Mesendoderm (in vitro differentiated cells): ENCODE results near the gene DUT.

ENCODE experiments used
- DNase-seq: peaks from one replicate; pipeline ENCODE4 v3.0.0; 2013
- H2AK5ac ChIP-seq: 2 replicates; pipeline ENCODE4 v1.6.1; 2013; ENCODE audit warnings: low read length, inconsistent platforms
- H2BK120ac ChIP-seq: 2 replicates; pipeline ENCODE4 v1.6.1; 2013; ENCODE audit warnings: low read depth, mild to moderate bottlenecking, low read length, moderate library complexity, mixed read lengths
- H2BK15ac ChIP-seq: replicated peaks from 2 replicates; pipeline ENCODE4 v1.6.1; 2013; ENCODE audit warnings: low read depth, mild to moderate bottlenecking, moderate library complexity
- H2BK5ac ChIP-seq: 2 replicates; pipeline ENCODE4 v1.6.1; 2013; ENCODE audit warnings: low read length, inconsistent platforms
- H3K18ac ChIP-seq: 2 replicates; pipeline ENCODE4 v1.6.1; 2013; ENCODE audit warnings: mild to moderate bottlenecking, low read length, mixed read lengths
- H3K23ac ChIP-seq: one replicate; pipeline ENCODE4 v1.6.1; 2013; ENCODE audit warnings: low read length
- H3K27ac ChIP-seq: 2 replicates; pipeline ENCODE4 v1.5.1; 2013; ENCODE audit warnings: low read depth, mild to moderate bottlenecking, inconsistent platforms, low read length, moderate library complexity
- H3K27me3 ChIP-seq: 2 replicates; pipeline ENCODE4 v1.6.1; 2013; ENCODE audit warnings: low read length, control low read depth, mild to moderate bottlenecking, inconsistent platforms; ENCODE audit not compliant: insufficient read depth, poor library complexity
- H3K36me3 ChIP-seq: 2 replicates; pipeline ENCODE4 v1.6.1; 2013; ENCODE audit warnings: low read length, inconsistent platforms; ENCODE audit not compliant: control insufficient read depth, insufficient read depth
- H3K4ac ChIP-seq: one replicate; pipeline ENCODE4 v1.6.1; 2013; ENCODE audit warnings: low read depth, mild to moderate bottlenecking, low read length, moderate library complexity
- H3K4me1 ChIP-seq: 2 replicates; pipeline ENCODE4 v1.6.1; 2013; ENCODE audit warnings: low read depth, low read length, inconsistent platforms; ENCODE audit not compliant: control insufficient read depth
- H3K4me2 ChIP-seq: 2 replicates; pipeline ENCODE4 v1.6.1; 2013; ENCODE audit warnings: low read length
- H3K4me3 ChIP-seq: 2 replicates; pipeline ENCODE4 v1.5.1; 2013; ENCODE audit warnings: mild to moderate bottlenecking, low read length
- H3K56ac ChIP-seq: one replicate; pipeline ENCODE4 v1.6.1; 2013; ENCODE audit warnings: low read length
- H3K79me1 ChIP-seq: 2 replicates; pipeline ENCODE4 v1.6.1; 2013; ENCODE audit warnings: low read length, inconsistent platforms
- H3K79me2 ChIP-seq: 2 replicates; pipeline ENCODE4 v1.6.1; 2013; ENCODE audit warnings: mild to moderate bottlenecking, low read length; ENCODE audit not compliant: control insufficient read depth, insufficient read depth
- H3K9ac ChIP-seq: 2 replicates; pipeline ENCODE4 v1.6.1; 2013; ENCODE audit warnings: low read length, inconsistent platforms
- H4K5ac ChIP-seq: one replicate; pipeline ENCODE4 v1.6.1; 2013; ENCODE audit warnings: low read length
- H4K8ac ChIP-seq: one replicate; pipeline ENCODE4 v1.6.1; 2013; ENCODE audit warnings: low read depth, mild to moderate bottlenecking, control low read depth, low read length, moderate library complexity
- WGBS: extraction: QIAGEN DNeasy Blood & Tissue Kit; methylation state at CpG from one replicate; pipeline ENCODE4 v1.1.7; 2013; ENCODE audit warnings: low lambda C conversion rate, missing lambda C conversion rate; ENCODE audit not compliant: insufficient coverage; ENCODE audit errors: extremely low coverage; 5-methylcytosine and 5-hydroxymethylcytosine counted together

The DUT gene

DNA sequence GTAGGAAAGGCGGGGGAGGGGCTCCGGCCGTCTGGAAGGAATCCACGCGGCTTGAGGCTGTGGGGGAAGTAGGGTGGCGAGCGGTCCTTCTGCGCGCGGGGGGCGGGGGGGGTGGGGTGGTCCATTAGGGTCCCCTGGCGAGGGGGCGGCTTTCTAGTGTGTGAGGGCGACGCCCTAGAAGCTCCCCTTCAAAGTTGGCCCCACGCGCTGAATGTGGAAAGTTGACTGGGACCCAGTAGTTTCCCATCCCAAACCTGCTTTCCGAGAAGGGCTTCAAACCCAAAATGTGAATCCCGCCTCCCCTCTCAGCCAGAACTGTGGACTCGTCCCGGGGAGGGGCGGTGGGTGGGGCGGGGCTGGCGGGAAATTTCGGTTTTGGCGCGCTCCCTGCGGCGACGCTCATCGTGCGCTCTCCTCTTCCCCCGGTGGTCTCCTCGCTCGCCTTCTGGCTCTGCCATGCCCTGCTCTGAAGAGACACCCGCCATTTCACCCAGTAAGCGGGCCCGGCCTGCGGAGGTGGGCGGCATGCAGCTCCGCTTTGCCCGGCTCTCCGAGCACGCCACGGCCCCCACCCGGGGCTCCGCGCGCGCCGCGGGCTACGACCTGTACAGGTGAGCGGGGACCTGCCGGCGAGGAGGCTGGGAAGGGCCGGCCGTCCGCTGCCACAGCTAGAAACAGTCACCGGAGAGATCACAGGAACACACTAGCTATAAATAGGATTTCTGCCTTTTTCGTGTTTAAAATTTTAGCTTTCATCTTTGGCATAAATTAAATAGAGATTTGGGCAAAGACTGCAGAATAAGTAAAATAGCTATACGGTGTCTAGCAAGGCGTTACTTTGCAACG, 790 bp downstream of the DUT start:
- WGBS: no CpG with 5 or more reads among the region's 64 CpGs
- peak overlapping the region; percentile 87 for H3K4me3 ChIP-seq
- H3K4ac ChIP-seq: peak overlapping the region; percentile 96
- H2BK5ac ChIP-seq: no peak overlapping the region
- peak overlapping the region; percentile 49 for H3K4me2 ChIP-seq
- no peaks in the 10 kb centered on the region for H3K27me3 ChIP-seq
- peaks cover 19% of the 10 kb centered on the region for H3K79me2 ChIP-seq
- peaks cover 3% of the 10 kb centered on the region for H3K36me3 ChIP-seq
- no peak overlapping the region for H2BK15ac ChIP-seq
- peak overlapping the region; percentile 96 for H3K9ac ChIP-seq
- peak overlapping the region; percentile 56 for H2BK120ac ChIP-seq
- H3K79me1 ChIP-seq: peaks cover 7% of the 10 kb centered on the region
- H3K18ac ChIP-seq: peak overlapping the region; percentile 95
- DNase-seq: peak; percentile 91
- no peak overlapping the region for H4K5ac ChIP-seq
- H2AK5ac ChIP-seq: no peak overlapping the region
- peak overlapping the region; percentile 97 for H3K27ac ChIP-seq
- H3K23ac ChIP-seq: no peak overlapping the region
- H3K56ac ChIP-seq: peak overlapping the region; percentile 99
- no peak overlapping the region for H4K8ac ChIP-seq
- no peaks in the 10 kb centered on the region for H3K4me1 ChIP-seq

- Histone ChIP-seq H4K5ac (no peak overlapping the region), H4K8ac (no peak overlapping the region), H3K9ac (peak overlapping the region; percentile 83), H3K18ac (peak overlapping the region; percentile 11), H2BK15ac (no peak overlapping the region), H3K79me1 (peaks cover 7% of the 10 kb centered on the region), H3K4me3 (peak overlapping the region; percentile 73), H3K27me3 (no peaks in the 10 kb centered on the region), H3K27ac (no peak overlapping the region), H2AK5ac (no peak overlapping the region), H3K4me2 (peak overlapping the region; percentile 4), H2BK5ac (no peak overlapping the region), H3K79me2 (peaks cover 19% of the 10 kb centered on the region), H3K4ac (no peak overlapping the region), H2BK120ac (no peak overlapping the region), H3K56ac (peak overlapping the region; percentile 90), H3K4me1 (no peaks in the 10 kb centered on the region), H3K36me3 (peaks cover 3% of the 10 kb centered on the region), H3K23ac (no peak overlapping the region)
- WGBS: no CpG with 5 or more reads among the region's 9 CpGs
- peak; percentile 19 for DNase-seq
Measured at GRCh38 chr15:48332642-48333034, 1.4 kb downstream of the DUT start.

GRCh38 chr15:48333540-48333939, 2.3 kb downstream of the DUT start:
- Histone ChIP-seq H2AK5ac (no peak overlapping the region), H3K18ac (no peak overlapping the region), H3K4ac (no peak overlapping the region), H4K8ac (no peak overlapping the region), H3K56ac (peak overlapping the region; percentile 49), H3K79me1 (peaks cover 7% of the 10 kb centered on the region), H3K9ac (peak overlapping the region; percentile 47), H3K4me3 (peak overlapping the region; percentile 4), H3K27me3 (no peaks in the 10 kb centered on the region), H3K79me2 (peaks cover 19% of the 10 kb centered on the region), H2BK15ac (no peak overlapping the region), H3K4me2 (peak overlapping the region; percentile 15), H3K36me3 (peaks cover 3% of the 10 kb centered on the region), H3K4me1 (no peaks in the 10 kb centered on the region), H4K5ac (no peak overlapping the region), H3K23ac (no peak overlapping the region), H2BK5ac (no peak overlapping the region), H3K27ac (no peak overlapping the region), H2BK120ac (no peak overlapping the region)
- DNase-seq: peak; percentile 16
- WGBS: no CpG with 5 or more reads among the region's 4 CpGs

DNA sequence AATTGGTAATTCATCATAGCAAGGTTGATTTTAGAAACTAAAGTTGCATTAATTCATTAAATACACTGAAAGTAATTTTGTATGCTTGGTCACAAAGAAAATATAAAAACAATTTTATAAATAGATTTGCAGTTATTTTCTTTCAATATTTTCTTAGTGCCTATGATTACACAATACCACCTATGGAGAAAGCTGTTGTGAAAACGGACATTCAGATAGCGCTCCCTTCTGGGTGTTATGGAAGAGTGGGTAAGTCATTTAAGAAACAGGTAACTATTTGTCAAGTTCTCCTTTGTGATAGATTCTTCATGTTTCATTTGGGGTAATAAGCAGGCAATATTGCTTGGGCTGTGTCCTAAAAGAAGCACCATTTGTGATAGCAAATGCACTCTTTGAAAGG, 3.0 kb downstream of the DUT start:
- Histone ChIP-seq H3K4me1 (no peaks in the 10 kb centered on the region), H4K5ac (no peak overlapping the region), H3K56ac (no peak overlapping the region), H3K79me1 (peaks cover 7% of the 10 kb centered on the region), H2BK120ac (no peak overlapping the region), H2BK15ac (no peak overlapping the region), H2BK5ac (no peak overlapping the region), H3K4ac (no peak overlapping the region), H3K36me3 (peaks cover 3% of the 10 kb centered on the region), H4K8ac (no peak overlapping the region), H2AK5ac (no peak overlapping the region), H3K4me3 (no peak overlapping the region), H3K23ac (no peak overlapping the region), H3K27ac (no peak overlapping the region), H3K27me3 (no peaks in the 10 kb centered on the region), H3K9ac (peak overlapping the region; percentile 42), H3K18ac (no peak overlapping the region), H3K4me2 (peak overlapping the region; percentile 5), H3K79me2 (peaks cover 19% of the 10 kb centered on the region)
- no CpG with 5 or more reads among the region's 2 CpGs for WGBS
- DNase-seq: peak; percentile 41

GRCh38 chr15:48336940-48337339, 5.7 kb downstream of the DUT start:
- peaks cover 3% of the 10 kb centered on the region for H3K36me3 ChIP-seq
- no peak overlapping the region for H3K23ac ChIP-seq
- H2BK120ac ChIP-seq: no peak overlapping the region
- no peak overlapping the region for H3K56ac ChIP-seq
- H2BK15ac ChIP-seq: no peak overlapping the region
- H3K27ac ChIP-seq: no peak overlapping the region
- DNase-seq: peak; percentile 61
- no peaks in the 10 kb centered on the region for H3K4me1 ChIP-seq
- no peak overlapping the region for H4K5ac ChIP-seq
- H3K4me3 ChIP-seq: no peak overlapping the region
- no peaks in the 10 kb centered on the region for H3K27me3 ChIP-seq
- no peak overlapping the region for H3K4me2 ChIP-seq
- no peak overlapping the region for H2AK5ac ChIP-seq
- no CpG with 5 or more reads among the region's 2 CpGs for WGBS
- H3K4ac ChIP-seq: no peak overlapping the region
- H3K9ac ChIP-seq: no peak overlapping the region
- peaks cover 19% of the 10 kb centered on the region for H3K79me2 ChIP-seq
- H3K79me1 ChIP-seq: peaks cover 7% of the 10 kb centered on the region
- no peak overlapping the region for H4K8ac ChIP-seq
- no peak overlapping the region for H2BK5ac ChIP-seq
- no peak overlapping the region for H3K18ac ChIP-seq
